IgD-negative memory B cell (primary cell): ENCODE results near the gene PFKL. TPM values are rescaled to one million over a fixed set of nuclear protein-coding genes. Genes with fewer than 3 reads are reported as not detected.
A peak's percentile ranks its signal among the peaks of the same experiment; 100 is the strongest.

Experiments used
- H3K27ac Mint-ChIP-seq, 3 donors: one replicate each; pipeline ENCODE4 v1.8.0; 2020 to 2022; ENCODE audit warnings: mild to moderate bottlenecking in 3 of 3, mixed read lengths in 3 of 3, moderate library complexity in 1 of 3
- H3K27me3 Mint-ChIP-seq: one replicate; pipeline ENCODE4 v1.8.0; 2021; ENCODE audit warnings: mixed read lengths
- H3K36me3 Mint-ChIP-seq: one replicate; pipeline ENCODE4 v1.8.0; 2020; ENCODE audit warnings: mild to moderate bottlenecking, mixed read lengths
- H3K4me1 Mint-ChIP-seq, 3 donors: one replicate each; pipeline ENCODE4 v1.8.0; 2020 to 2022; ENCODE audit warnings: mixed read lengths in 3 of 3, mild to moderate bottlenecking in 1 of 3
- H3K4me3 Mint-ChIP-seq, 4 donors: one replicate each; pipeline ENCODE4 v1.8.0; 2020 to 2022; ENCODE audit warnings: mild to moderate bottlenecking in 4 of 4, mixed read lengths in 4 of 4, moderate library complexity in 3 of 4
- H3K9me3 Mint-ChIP-seq, 3 donors: one replicate each; pipeline ENCODE4 v1.8.0; 2020 to 2021; ENCODE audit warnings: mixed read lengths in 3 of 3, mild to moderate bottlenecking in 1 of 3
- polyA plus RNA-seq: library from polyadenylated mRNA; unstranded; fragments of 300-500 nt; fragmentation: Illumina TruSeq; gene quantifications from one replicate; pipeline ENCODE4 v1.2.3, GENCODE V29; 2021

Gene PFKL
- polyA plus RNA-seq, 1 donor from 2014 or later = 130 TPM

- H3K9me3 Mint-ChIP-seq = no peaks in the 10 kb centered on the region
- no peak overlapping the region for H3K4me3 Mint-ChIP-seq
- peak overlapping the region in 2 of 3 donors; percentile 67 to 82 for H3K27ac Mint-ChIP-seq
- H3K4me1 Mint-ChIP-seq = peaks cover 6 to 21% (median 20%) of the 10 kb centered on the region in 3 donors
- no peaks in the 10 kb centered on the region for H3K27me3 Mint-ChIP-seq
- H3K36me3 Mint-ChIP-seq = peaks cover 5% of the 10 kb centered on the region
Observed at GRCh38 chr21:44306936-44307704, 7.3 kb downstream of the PFKL start.

- Mint-ChIP-seq H3K27ac (peak overlapping the region in 1 of 3 donors; percentile 29), H3K9me3 (no peaks in the 10 kb centered on the region), H3K4me3 (peak overlapping the region in 1 of 4 donors; percentile 16), H3K27me3 (no peaks in the 10 kb centered on the region), H3K4me1 (peaks cover 0 to 3% (median 3%) of the 10 kb centered on the region in 3 donors), H3K36me3 (peaks cover 5% of the 10 kb centered on the region)
Observed at GRCh38 chr21:44310628-44311507, 11.0 kb downstream of the PFKL start.

- Mint-ChIP-seq H3K9me3 (no peaks in the 10 kb centered on the region), H3K4me3 (no peak overlapping the region), H3K36me3 (peaks cover 5% of the 10 kb centered on the region), H3K4me1 (peaks cover 0 to 3% (median 3%) of the 10 kb centered on the region in 3 donors), H3K27ac (peak overlapping the region in 1 of 3 donors; percentile 67), H3K27me3 (no peaks in the 10 kb centered on the region)
Observed at GRCh38 chr21:44312089-44312488, 12.2 kb downstream of the PFKL start.

- H3K4me3 Mint-ChIP-seq = no peak overlapping the region
- H3K27me3 Mint-ChIP-seq = no peaks in the 10 kb centered on the region
- no peak overlapping the region for H3K27ac Mint-ChIP-seq
- peaks cover 5% of the 10 kb centered on the region for H3K36me3 Mint-ChIP-seq
- H3K9me3 Mint-ChIP-seq = no peaks in the 10 kb centered on the region
- H3K4me1 Mint-ChIP-seq = peaks cover 0 to 3% (median 3%) of the 10 kb centered on the region in 3 donors
Observed at GRCh38 chr21:44312716-44313115, 12.9 kb downstream of the PFKL start.

- no peak overlapping the region for H3K27ac Mint-ChIP-seq
- H3K4me1 Mint-ChIP-seq = peaks cover 0 to 3% (median 0%) of the 10 kb centered on the region in 3 donors
- no peaks in the 10 kb centered on the region for H3K9me3 Mint-ChIP-seq
- no peaks in the 10 kb centered on the region for H3K27me3 Mint-ChIP-seq
- H3K4me3 Mint-ChIP-seq = no peak overlapping the region
- H3K36me3 Mint-ChIP-seq = peaks cover 5% of the 10 kb centered on the region
Observed at GRCh38 chr21:44313451-44313850, 13.6 kb downstream of the PFKL start.

- Mint-ChIP-seq H3K36me3 (peaks cover 5% of the 10 kb centered on the region), H3K27me3 (no peaks in the 10 kb centered on the region)
Observed at GRCh38 chr21:44314128-44314527, 14.3 kb downstream of the PFKL start.

GRCh38 chr21:44314561-44314960 lies 14.7 kb downstream of the PFKL start:
- Mint-ChIP-seq H3K27me3 (no peaks in the 10 kb centered on the region), H3K36me3 (peaks cover 5% of the 10 kb centered on the region), H3K9me3 (no peaks in the 10 kb centered on the region), H3K4me1 (peaks cover 0 to 3% (median 0%) of the 10 kb centered on the region in 3 donors), H3K27ac (no peak overlapping the region), H3K4me3 (no peak overlapping the region)

More at GRCh38 chr21:44314128-44314527, 14.3 kb downstream of the PFKL start:
- no peak overlapping the region for H3K27ac Mint-ChIP-seq
- peaks cover 0 to 3% (median 0%) of the 10 kb centered on the region in 3 donors for H3K4me1 Mint-ChIP-seq
- H3K9me3 Mint-ChIP-seq = no peaks in the 10 kb centered on the region
- no peak overlapping the region for H3K4me3 Mint-ChIP-seq

GRCh38 chr21:44315691-44316203 lies 15.9 kb downstream of the PFKL start:
- no peak overlapping the region for H3K27ac Mint-ChIP-seq
- peaks cover 0 to 3% (median 0%) of the 10 kb centered on the region in 3 donors for H3K4me1 Mint-ChIP-seq
- no peaks in the 10 kb centered on the region for H3K9me3 Mint-ChIP-seq
- H3K36me3 Mint-ChIP-seq = peaks cover 5% of the 10 kb centered on the region
- no peaks in the 10 kb centered on the region for H3K27me3 Mint-ChIP-seq
- no peak overlapping the region for H3K4me3 Mint-ChIP-seq

GRCh38 chr21:44316277-44316900 lies 16.5 kb downstream of the PFKL start:
- H3K27me3 Mint-ChIP-seq = no peaks in the 10 kb centered on the region
- no peaks in the 10 kb centered on the region for H3K4me1 Mint-ChIP-seq
- no peak overlapping the region for H3K27ac Mint-ChIP-seq
- H3K9me3 Mint-ChIP-seq = no peaks in the 10 kb centered on the region
- H3K4me3 Mint-ChIP-seq = no peak overlapping the region
- no peaks in the 10 kb centered on the region for H3K36me3 Mint-ChIP-seq

- Mint-ChIP-seq H3K4me1 (no peaks in the 10 kb centered on the region), H3K36me3 (no peaks in the 10 kb centered on the region), H3K27ac (no peak overlapping the region), H3K9me3 (no peaks in the 10 kb centered on the region), H3K4me3 (no peak overlapping the region), H3K27me3 (no peaks in the 10 kb centered on the region)
Observed at GRCh38 chr21:44317241-44317782, 17.5 kb downstream of the PFKL start.

GRCh38 chr21:44317871-44318270 lies 18.0 kb downstream of the PFKL start:
- H3K36me3 Mint-ChIP-seq = no peaks in the 10 kb centered on the region
- no peak overlapping the region for H3K27ac Mint-ChIP-seq
- no peaks in the 10 kb centered on the region for H3K4me1 Mint-ChIP-seq
- peak overlapping the region in 1 of 4 donors; percentile 43 for H3K4me3 Mint-ChIP-seq
- H3K9me3 Mint-ChIP-seq = no peaks in the 10 kb centered on the region
- no peaks in the 10 kb centered on the region for H3K27me3 Mint-ChIP-seq

- Mint-ChIP-seq H3K27ac (peak overlapping the region in 1 of 3 donors; percentile 56), H3K9me3 (no peaks in the 10 kb centered on the region), H3K4me1 (no peaks in the 10 kb centered on the region), H3K36me3 (no peaks in the 10 kb centered on the region), H3K4me3 (no peak overlapping the region), H3K27me3 (no peaks in the 10 kb centered on the region)
Observed at GRCh38 chr21:44318489-44319285, 18.8 kb downstream of the PFKL start.

GRCh38 chr21:44319407-44320065 lies 19.7 kb downstream of the PFKL start:
- H3K36me3 Mint-ChIP-seq = no peaks in the 10 kb centered on the region
- no peaks in the 10 kb centered on the region for H3K27me3 Mint-ChIP-seq
- H3K4me3 Mint-ChIP-seq = no peak overlapping the region
- no peaks in the 10 kb centered on the region for H3K4me1 Mint-ChIP-seq
- H3K9me3 Mint-ChIP-seq = no peaks in the 10 kb centered on the region
- H3K27ac Mint-ChIP-seq = peak overlapping the region in 1 of 3 donors; percentile 56
